RWPE2 (cell line): ENCODE measurements around the gene CDH19.
A peak's percentile ranks its signal among the peaks of the same experiment; 100 is the strongest.

Experiments used
- ATAC-seq: fragments of 200-7000 bp; cut with Tn5 transposase; 3 replicates; pipeline ENCODE4 v1.9.1; 2021; ENCODE audit warnings: low read depth
- DNase-seq: peaks from one replicate; pipeline ENCODE4 v3.0.0-alpha.2; 2020; ENCODE audit warnings: low spot score
- H3K27ac ChIP-seq: fragments of 450-650 bp; 2 replicates; pipeline ENCODE4 v1.5.1; 2017; ENCODE audit warnings: mild to moderate bottlenecking; ENCODE audit not compliant: poor library complexity, severe bottlenecking
- H3K27me3 ChIP-seq: fragments of 250-450 bp; sonication (Bioruptor Pico); 2 replicates; pipeline ENCODE4 v1.5.1; 2021; ENCODE audit warnings: mild to moderate bottlenecking, moderate library complexity; ENCODE audit not compliant: insufficient read depth, poor library complexity, severe bottlenecking
- H3K36me3 ChIP-seq: fragments of 250-450 bp; sonication (Bioruptor Pico); 2 replicates; pipeline ENCODE4 v1.5.1; 2020; ENCODE audit warnings: low read depth, mild to moderate bottlenecking, moderate library complexity
- H3K4me1 ChIP-seq: fragments of 250-450 bp; sonication (Bioruptor Pico); 2 replicates; pipeline ENCODE4 v1.5.1; 2021; ENCODE audit warnings: mild to moderate bottlenecking, moderate library complexity; ENCODE audit not compliant: insufficient read depth, poor library complexity, severe bottlenecking
- H3K4me3 ChIP-seq: fragments of 250-450 bp; sonication (Bioruptor Pico); 2 replicates; pipeline ENCODE4 v1.5.1; 2021; ENCODE audit warnings: mild to moderate bottlenecking, moderate library complexity; ENCODE audit not compliant: severe bottlenecking
- H3K9me3 ChIP-seq: fragments of 250-450 bp; sonication (Bioruptor Pico); 2 replicates; pipeline ENCODE4 v1.5.1; 2021; ENCODE audit warnings: mild to moderate bottlenecking, moderate library complexity; ENCODE audit not compliant: severe bottlenecking
- TF ChIP-seq, protein P1 (sequence below): fragments of 450-650 bp; IDR thresholded peaks from one replicate; pipeline ENCODE4 v1.5.1; 2017; ENCODE audit warnings: mild to moderate bottlenecking, moderate library complexity; ENCODE audit not compliant: poor library complexity, severe bottlenecking

Gene CDH19

GRCh38 chr18:66641056-66641455, 37.2 kb upstream of the CDH19 start:
- H3K4me1 ChIP-seq = no peaks in the 10 kb centered on the region
- no peaks in the 10 kb centered on the region for H3K9me3 ChIP-seq
- H3K36me3 ChIP-seq = no peaks in the 10 kb centered on the region
- no peak overlapping the region for H3K27ac ChIP-seq
- DNase-seq (no peak), ATAC-seq (no peak)
- H3K4me3 ChIP-seq = no peak overlapping the region
- no peaks in the 10 kb centered on the region for H3K27me3 ChIP-seq
- TF ChIP-seq, protein P1, sequence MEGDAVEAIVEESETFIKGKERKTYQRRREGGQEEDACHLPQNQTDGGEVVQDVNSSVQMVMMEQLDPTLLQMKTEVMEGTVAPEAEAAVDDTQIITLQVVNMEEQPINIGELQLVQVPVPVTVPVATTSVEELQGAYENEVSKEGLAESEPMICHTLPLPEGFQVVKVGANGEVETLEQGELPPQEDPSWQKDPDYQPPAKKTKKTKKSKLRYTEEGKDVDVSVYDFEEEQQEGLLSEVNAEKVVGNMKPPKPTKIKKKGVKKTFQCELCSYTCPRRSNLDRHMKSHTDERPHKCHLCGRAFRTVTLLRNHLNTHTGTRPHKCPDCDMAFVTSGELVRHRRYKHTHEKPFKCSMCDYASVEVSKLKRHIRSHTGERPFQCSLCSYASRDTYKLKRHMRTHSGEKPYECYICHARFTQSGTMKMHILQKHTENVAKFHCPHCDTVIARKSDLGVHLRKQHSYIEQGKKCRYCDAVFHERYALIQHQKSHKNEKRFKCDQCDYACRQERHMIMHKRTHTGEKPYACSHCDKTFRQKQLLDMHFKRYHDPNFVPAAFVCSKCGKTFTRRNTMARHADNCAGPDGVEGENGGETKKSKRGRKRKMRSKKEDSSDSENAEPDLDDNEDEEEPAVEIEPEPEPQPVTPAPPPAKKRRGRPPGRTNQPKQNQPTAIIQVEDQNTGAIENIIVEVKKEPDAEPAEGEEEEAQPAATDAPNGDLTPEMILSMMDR = no peak

- TF ChIP-seq, protein P1 = no peak
- no peaks in the 10 kb centered on the region for H3K9me3 ChIP-seq
- H3K36me3 ChIP-seq = no peaks in the 10 kb centered on the region
- H3K4me3 ChIP-seq = no peak overlapping the region
- H3K27me3 ChIP-seq = no peaks in the 10 kb centered on the region
- DNase-seq (no peak), ATAC-seq (no peak; the same call in 2 of the 3 replicates)
- no peak overlapping the region for H3K27ac ChIP-seq
- no peaks in the 10 kb centered on the region for H3K4me1 ChIP-seq
These were observed 36.5 kb upstream of the CDH19 start for GRCh38 chr18:66640431-66640830.

DNA sequence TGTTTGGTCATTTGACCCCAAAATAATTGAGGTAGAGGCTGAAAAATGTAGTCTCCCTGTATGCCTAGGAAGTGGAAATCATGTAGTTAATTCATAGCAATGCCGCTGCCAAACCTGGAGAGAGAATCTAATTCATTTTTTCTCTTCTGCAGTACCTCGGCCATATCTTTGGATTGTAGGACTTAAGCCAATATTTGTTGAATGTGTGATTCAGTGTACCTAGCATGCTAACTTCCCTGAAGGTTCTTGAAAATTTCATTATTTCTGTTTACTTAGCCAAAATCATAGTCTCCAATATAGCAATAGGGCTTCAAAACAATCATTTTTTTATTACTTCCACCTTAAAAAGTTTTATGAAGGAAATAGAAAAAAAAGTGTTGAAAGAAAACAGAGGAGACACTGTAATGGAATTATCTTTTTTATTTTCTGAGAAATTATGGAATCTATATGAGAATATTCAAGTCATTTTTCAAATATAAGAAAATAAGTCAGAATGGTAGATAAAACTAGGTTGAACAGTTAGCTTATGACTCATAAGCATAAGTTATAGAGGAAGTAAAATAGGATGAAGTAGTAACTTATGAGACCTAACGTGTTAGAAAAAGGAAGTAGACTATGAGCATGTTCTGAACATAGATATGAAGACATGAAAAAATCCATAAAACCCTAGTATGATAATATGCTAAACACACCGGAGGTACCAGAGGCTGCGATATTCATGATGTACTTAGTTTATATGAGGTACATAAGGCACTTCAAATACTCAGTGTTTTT, 35.2 kb upstream of the CDH19 start:
- no peaks in the 10 kb centered on the region for H3K9me3 ChIP-seq
- TF ChIP-seq, protein P1 = no peak

DNA sequence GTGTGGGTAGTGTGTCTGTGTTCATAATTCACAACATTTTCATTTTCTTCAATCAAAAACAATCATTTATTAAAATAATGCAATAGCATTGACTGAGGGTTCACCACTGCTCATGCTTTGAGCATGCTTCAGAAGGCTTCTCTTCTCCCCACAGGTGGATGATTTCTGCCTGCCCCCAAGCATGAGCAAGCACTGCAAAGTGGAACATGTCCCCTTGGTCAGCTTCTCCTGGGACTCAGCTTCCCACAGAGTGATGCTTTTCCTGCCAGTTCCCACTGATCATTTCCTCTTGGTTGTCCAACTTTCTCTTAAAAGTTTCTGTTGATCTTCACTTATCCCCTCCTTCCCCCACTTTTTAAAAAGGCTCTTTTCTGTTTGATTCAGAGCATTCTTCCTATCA, 31.5 kb upstream of the CDH19 start:
- H3K4me1 ChIP-seq = no peaks in the 10 kb centered on the region
- ATAC-seq (no peak), DNase-seq (no peak)
- no peaks in the 10 kb centered on the region for H3K9me3 ChIP-seq
- H3K4me3 ChIP-seq = no peak overlapping the region
- H3K27me3 ChIP-seq = peaks cover 4% of the 10 kb centered on the region
- H3K36me3 ChIP-seq = no peaks in the 10 kb centered on the region
- H3K27ac ChIP-seq = no peak overlapping the region
- TF ChIP-seq, protein P1 = no peak

More for the DNA sequence above, 35.2 kb upstream of the CDH19 start:
- no peak overlapping the region for H3K27ac ChIP-seq
- H3K4me1 ChIP-seq = no peaks in the 10 kb centered on the region
- no peak for ATAC-seq
- no peak for DNase-seq
- no peaks in the 10 kb centered on the region for H3K36me3 ChIP-seq
- no peaks in the 10 kb centered on the region for H3K27me3 ChIP-seq
- H3K4me3 ChIP-seq = no peak overlapping the region

GRCh38 chr18:66632756-66633155, 28.9 kb upstream of the CDH19 start:
- DNase-seq (no peak), ATAC-seq (0 out of 3 replicates have a peak, but pooled peaks have one; percentile 25)
- TF ChIP-seq, protein P1 = no peak
- Histone ChIP-seq H3K4me3 (no peak overlapping the region), H3K36me3 (no peaks in the 10 kb centered on the region), H3K9me3 (no peaks in the 10 kb centered on the region), H3K27ac (no peak overlapping the region), H3K4me1 (no peaks in the 10 kb centered on the region), H3K27me3 (peaks cover 4% of the 10 kb centered on the region)
